Sciatic nerve (tissue), 2 donors: ENCODE results near the gene DGKA. TPM values are rescaled to one million over a fixed set of nuclear protein-coding genes. Genes with fewer than 3 reads are reported as not detected.
A peak's percentile ranks its signal among the peaks of the same experiment; 100 is the strongest.
"Not testable (repeated sequence)": the region's sequence is repeated elsewhere in the genome, so short reads cannot be mapped to it uniquely, and the experiment has no call there.

Experiments
- ATAC-seq: fragments of 200-7000 bp; cut with Tn5 transposase; one replicate; pipeline ENCODE4 v1.9.1; 2020; ENCODE audit warnings: mild to moderate bottlenecking, moderate library complexity
- DNase-seq: peaks from one replicate; pipeline ENCODE4 v3.0.0-alpha.2; 2020; ENCODE audit warnings: low spot score
- intact Hi-C: fragments of 100-400 bp; cut with DNase I; formaldehyde crosslinking; loops from one replicate; pipeline ENCODE4 v1.14.2; 2022
- total RNA-seq: library from RNA; stranded (reverse); fragmentation: NEBNext Ultra II Directional; extraction: Animal tissue kit (Norgen Biotek cat#: 25700); gene quantifications from one replicate; pipeline ENCODE4 v1.2.1, GENCODE V29; 2021
- donor health status: DM: no; HTN: no; CAD: no.
- donor health status: DM: no; HTN: no; CAD: no.

The DGKA gene
- total RNA-seq, 1 donor from 2014 or later, result 31.8 TPM

- DNase-seq (no peak), ATAC-seq (no peak)
These were observed 26.3 kb downstream of the DGKA start for GRCh38 chr12:55957106-55957859.

GRCh38 chr12:55963760-55964159 lies 32.8 kb downstream of the DGKA start:
- ATAC-seq (no peak), DNase-seq (no peak)
- intact Hi-C loops, result no loop called here

More at GRCh38 chr12:55957106-55957859, 26.3 kb downstream of the DGKA start:
- intact Hi-C loops, result no loop called here

GRCh38 chr12:55965240-55965639 lies 34.3 kb downstream of the DGKA start:
- ATAC-seq (no peak), DNase-seq (no peak)
- intact Hi-C loops, result no loop called here

GRCh38 chr12:55965941-55966407 lies 35.0 kb downstream of the DGKA start, which contains the start of gene PMEL:
PMEL (minus strand) TSS chr12:55966042; CDS start chr12:55966011, 31 bp downstream.
- intact Hi-C loops, result no loop called here
- ATAC-seq (peak; percentile 11), DNase-seq (no peak)

- intact Hi-C loops, result no loop called here
- DNase-seq (peak; percentile 98), ATAC-seq (peak; percentile 98)
These were observed 35.7 kb downstream of the DGKA start, which contains the start of gene CDK2 for GRCh38 chr12:55966408-55967281. CDK2 (plus strand) TSS chr12:55966830; CDS start chr12:55967009, 179 bp downstream.

- DNase-seq, result no peak
- no peak for ATAC-seq
- intact Hi-C loops, result no loop called here
These were observed 38.4 kb downstream of the DGKA start for GRCh38 chr12:55969356-55969755.

- DNase-seq, result no peak
- no peak for ATAC-seq
- intact Hi-C loops, result no loop called here
These were observed 39.8 kb downstream of the DGKA start for GRCh38 chr12:55970775-55971174.

- ATAC-seq, result no peak
- no peak for DNase-seq
- intact Hi-C loops, result no loop called here
These were observed 41.1 kb downstream of the DGKA start for GRCh38 chr12:55972042-55972441.

GRCh38 chr12:55972456-55972855 lies 41.5 kb downstream of the DGKA start:
- ATAC-seq (no peak), DNase-seq (no peak)
- intact Hi-C loops, result no loop called here

GRCh38 chr12:55972911-55973598 lies 42.1 kb downstream of the DGKA start:
- intact Hi-C loops, result no loop called here
- DNase-seq (no peak), ATAC-seq (no peak)

- intact Hi-C loops, result no loop called here
- DNase-seq (peak; percentile 99), ATAC-seq (peak; percentile 96)
These were observed 42.8 kb downstream of the DGKA start, which contains the start of gene RAB5B for GRCh38 chr12:55973599-55974307. RAB5B (plus strand) TSS chr12:55974078; CDS start chr12:55986961, 12,883 bp downstream.

GRCh38 chr12:55974308-55974730 lies 43.4 kb downstream of the DGKA start:
- peak; percentile 33 for ATAC-seq

GRCh38 chr12:55978393-55978792 lies 47.4 kb downstream of the DGKA start:
- no peak for ATAC-seq
- intact Hi-C loops, result no loop called here

More at GRCh38 chr12:55974308-55974730, 43.4 kb downstream of the DGKA start:
- no peak for DNase-seq
- intact Hi-C loops, result no loop called here

GRCh38 chr12:55979069-55979468 lies 48.1 kb downstream of the DGKA start:
- no peak for DNase-seq
- no peak for ATAC-seq
- intact Hi-C loops, result no loop called here

More at GRCh38 chr12:55978393-55978792, 47.4 kb downstream of the DGKA start:
- DNase-seq, result no peak

GRCh38 chr12:55981882-55982281 lies 50.9 kb downstream of the DGKA start:
- ATAC-seq, intact Hi-C loops, DNase-seq: not testable (repeated sequence)

GRCh38 chr12:55982319-55982936 lies 51.5 kb downstream of the DGKA start:
- no peak for ATAC-seq
- intact Hi-C loops, result no loop called here

GRCh38 chr12:55983232-55983842 lies 52.4 kb downstream of the DGKA start:
- intact Hi-C loops, result no loop called here
- DNase-seq, result no peak
- ATAC-seq, result no peak

More at GRCh38 chr12:55982319-55982936, 51.5 kb downstream of the DGKA start:
- DNase-seq, result no peak
